Activated CD8-positive, alpha-beta memory T cell treated with anti-CD3 and anti-CD28 coated beads for 36 hours (primary cell): ENCODE results near the gene EXOC6B. TPM values are rescaled to one million over a fixed set of nuclear protein-coding genes. Genes with fewer than 3 reads are reported as not detected.

ENCODE experiments used
- CTCF ChIA-PET: fragments of 350-600 bp; sonication (Branson Sonifier 250); formaldehyde crosslinking; loops from one replicate; lab custom pipeline; 2021; ENCODE audit warnings: antibody characterized with exemption; lab: Charles Lee
- POLR2A ChIA-PET: fragments of 350-600 bp; sonication (Branson Sonifier 250); formaldehyde crosslinking; loops from one replicate; lab custom pipeline; 2021; ENCODE audit warnings: antibody characterized with exemption; lab: Charles Lee
- total RNA-seq, 2 experiments: library from RNA; stranded (reverse); gene quantifications; one replicate each; pipeline ENCODE4 v1.2.3, GENCODE V29; 2021

EXOC6B gene
- total RNA-seq, 2 experiments from 2014 or later, result 7.0 to 7.8 TPM

GRCh38 chr2:72362733-72363132 lies 463.1 kb downstream of the EXOC6B start:
- CTCF ChIA-PET, result no interaction called here
- POLR2A ChIA-PET, result no interaction called here

- ChIA-PET POLR2A (no interaction called here), CTCF (no interaction called here)
Measured at GRCh38 chr2:72361521-72361920, 464.3 kb downstream of the EXOC6B start.

- POLR2A ChIA-PET, result no interaction called here
- CTCF ChIA-PET, result no interaction called here
Measured at GRCh38 chr2:72361042-72361441, 464.8 kb downstream of the EXOC6B start.

- CTCF ChIA-PET, result no interaction called here
- POLR2A ChIA-PET, result no interaction called here
Measured at GRCh38 chr2:72350852-72351251, 475.0 kb downstream of the EXOC6B start.

GRCh38 chr2:72349016-72349415 lies 476.8 kb downstream of the EXOC6B start:
- CTCF ChIA-PET, result no interaction called here
- POLR2A ChIA-PET, result no interaction called here

GRCh38 chr2:72347081-72347480 lies 478.8 kb downstream of the EXOC6B start:
- POLR2A ChIA-PET, result no interaction called here

GRCh38 chr2:72341639-72342038 lies 484.2 kb downstream of the EXOC6B start:
- ChIA-PET POLR2A (no interaction called here), CTCF (no interaction called here)

More at GRCh38 chr2:72347081-72347480, 478.8 kb downstream of the EXOC6B start:
- CTCF ChIA-PET, result no interaction called here

GRCh38 chr2:72340665-72341064 lies 485.2 kb downstream of the EXOC6B start:
- CTCF ChIA-PET, result no interaction called here

GRCh38 chr2:72338076-72338475 lies 487.8 kb downstream of the EXOC6B start:
- CTCF ChIA-PET, result interaction anchor here (0.6 kb wide), 1 partner anchor 507 kb away, joined by 4 read pairs; no protein-coding TSS in a partner anchor

More at GRCh38 chr2:72340665-72341064, 485.2 kb downstream of the EXOC6B start:
- POLR2A ChIA-PET, result no interaction called here

GRCh38 chr2:72332720-72333119 lies 493.1 kb downstream of the EXOC6B start:
- ChIA-PET CTCF (no interaction called here), POLR2A (no interaction called here)

More at GRCh38 chr2:72338076-72338475, 487.8 kb downstream of the EXOC6B start:
- POLR2A ChIA-PET, result no interaction called here

GRCh38 chr2:72330652-72331051 lies 495.2 kb downstream of the EXOC6B start:
- ChIA-PET POLR2A (no interaction called here), CTCF (interaction anchor here (1.2 kb wide), 1 partner anchor 29 kb away, joined by 3 read pairs; no protein-coding TSS in a partner anchor)

GRCh38 chr2:72326759-72327158 lies 499.1 kb downstream of the EXOC6B start:
- ChIA-PET CTCF (no interaction called here), POLR2A (no interaction called here)

- ChIA-PET CTCF (interaction anchor here (0.6 kb wide), 1 partner anchor 9 kb away, joined by 4 read pairs; no protein-coding TSS in a partner anchor), POLR2A (no interaction called here)
Measured at GRCh38 chr2:72325592-72326422, 500.0 kb downstream of the EXOC6B start.

GRCh38 chr2:72316774-72317173 lies 509.1 kb downstream of the EXOC6B start:
- POLR2A ChIA-PET, result no interaction called here
- CTCF ChIA-PET, result no interaction called here

GRCh38 chr2:72300147-72300684 lies 525.6 kb downstream of the EXOC6B start:
- ChIA-PET POLR2A (no interaction called here), CTCF (no interaction called here)

GRCh38 chr2:72293620-72294019 lies 532.2 kb downstream of the EXOC6B start:
- ChIA-PET CTCF (no interaction called here), POLR2A (no interaction called here)

GRCh38 chr2:72292433-72292832 lies 533.4 kb downstream of the EXOC6B start:
- ChIA-PET POLR2A (no interaction called here), CTCF (no interaction called here)

GRCh38 chr2:72291059-72291458 lies 534.8 kb downstream of the EXOC6B start:
- POLR2A ChIA-PET, result no interaction called here

GRCh38 chr2:72289736-72290135 lies 536.1 kb downstream of the EXOC6B start:
- POLR2A ChIA-PET, result no interaction called here
- CTCF ChIA-PET, result no interaction called here

More at GRCh38 chr2:72291059-72291458, 534.8 kb downstream of the EXOC6B start:
- CTCF ChIA-PET, result no interaction called here

GRCh38 chr2:72289283-72289682 lies 536.5 kb downstream of the EXOC6B start:
- ChIA-PET POLR2A (no interaction called here), CTCF (no interaction called here)

GRCh38 chr2:72278046-72278445 lies 547.8 kb downstream of the EXOC6B start:
- CTCF ChIA-PET, result no interaction called here
- POLR2A ChIA-PET, result no interaction called here
